Stimulated activated CD4-positive, alpha-beta T cell treated with anti-CD3 and anti-CD28 coated beads, Interleukin-4, amount 100 ng/mL, for 4 hours (primary cell): ENCODE measurements around the gene SND1.

Experiments
- DNase-seq, 2 experiments: peaks; one replicate each; pipeline ENCODE4 v3.0.0-alpha.2; 2020

SND1 gene

GRCh38 chr7:128057909-128058308 lies 405.9 kb downstream of the SND1 start:
- DNase-seq: no peak

- DNase-seq: no peak
Measured at GRCh38 chr7:128059143-128059988, 407.4 kb downstream of the SND1 start.

- no peak for DNase-seq
Measured at GRCh38 chr7:128060018-128060417, 408.0 kb downstream of the SND1 start.

- DNase-seq: no peak
Measured at GRCh38 chr7:128063088-128063487, 411.1 kb downstream of the SND1 start.

- no peak for DNase-seq
Measured at GRCh38 chr7:128065872-128066271, 413.9 kb downstream of the SND1 start.

GRCh38 chr7:128066395-128066794 lies 414.4 kb downstream of the SND1 start:
- DNase-seq: no peak

GRCh38 chr7:128066858-128067257 lies 414.9 kb downstream of the SND1 start:
- no peak for DNase-seq

GRCh38 chr7:128067983-128068382 lies 416.0 kb downstream of the SND1 start:
- no peak for DNase-seq

- DNase-seq: no peak
Measured at GRCh38 chr7:128068785-128069184, 416.8 kb downstream of the SND1 start.

GRCh38 chr7:128069373-128070364 lies 417.7 kb downstream of the SND1 start:
- DNase-seq: no peak

GRCh38 chr7:128071376-128071775 lies 419.4 kb downstream of the SND1 start:
- DNase-seq: no peak

GRCh38 chr7:128071801-128072200 lies 419.8 kb downstream of the SND1 start:
- no peak for DNase-seq

GRCh38 chr7:128073671-128074310 lies 421.8 kb downstream of the SND1 start:
- DNase-seq: no peak

GRCh38 chr7:128074336-128074735 lies 422.3 kb downstream of the SND1 start:
- DNase-seq: no peak

- no peak for DNase-seq
Measured at GRCh38 chr7:128074736-128075135, 422.7 kb downstream of the SND1 start.

- DNase-seq: no peak
Measured at GRCh38 chr7:128075242-128076095, 423.5 kb downstream of the SND1 start.

- DNase-seq: no peak
Measured at GRCh38 chr7:128076196-128076795, 424.3 kb downstream of the SND1 start.

GRCh38 chr7:128076796-128077271 lies 424.8 kb downstream of the SND1 start:
- no peak for DNase-seq

GRCh38 chr7:128078309-128078708 lies 426.3 kb downstream of the SND1 start:
- DNase-seq: no peak

- no peak for DNase-seq
Measured at GRCh38 chr7:128080169-128080568, 428.2 kb downstream of the SND1 start.

- DNase-seq: no peak
Measured at GRCh38 chr7:128081351-128081750, 429.4 kb downstream of the SND1 start.

- no peak for DNase-seq
Measured at GRCh38 chr7:128081808-128082207, 429.8 kb downstream of the SND1 start.
